Measurements from ENCODE around the gene SPEF2.

Gene SPEF2

DNA sequence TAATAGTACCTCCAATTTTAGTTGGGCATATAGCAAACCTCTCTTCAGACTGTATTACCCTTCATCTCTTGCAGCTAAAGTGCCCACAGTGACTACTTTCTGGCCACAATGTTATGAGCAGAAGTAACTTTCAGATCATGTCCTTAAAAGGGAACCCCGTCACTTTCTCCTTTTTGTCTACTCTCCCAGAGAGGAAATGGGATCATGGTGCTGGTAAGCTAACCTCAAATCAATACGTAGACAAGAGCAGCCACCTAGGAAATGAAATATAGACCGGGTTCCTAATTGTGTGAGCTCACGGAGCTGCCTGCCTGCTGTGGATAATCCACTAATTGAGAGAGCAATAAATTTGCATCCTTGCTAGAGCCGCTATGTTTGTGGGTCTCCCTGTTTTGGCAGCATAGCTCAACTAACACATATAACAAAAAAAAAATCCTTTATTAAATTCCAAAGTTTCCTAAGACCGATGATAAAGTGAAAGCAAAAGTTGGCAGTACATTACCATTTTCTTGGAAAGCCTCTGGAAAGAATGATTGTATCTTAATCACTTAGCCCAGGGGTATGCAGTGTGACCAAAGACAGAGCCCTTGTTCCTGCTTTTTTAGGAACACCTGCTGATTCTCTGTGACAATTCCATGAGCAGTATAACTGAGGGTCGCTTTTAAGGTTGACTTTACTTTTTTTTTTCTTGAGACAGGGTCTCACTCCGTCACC is 233.5 kb downstream of the SPEF2 start:
- ATAC-seq: peak; percentile 36
- TF ChIP-seq ISL1 (CRISPR knock-in tag; IDR thresholded peaks at IDR 0.05) (0 out of 2 replicates have a peak, but pooled peaks have one; percentile 16), ZNF8 (CRISPR knock-in tag; IDR thresholded peaks at IDR 0.05) (no peak), ZNF70 (CRISPR knock-in tag; IDR thresholded peaks at IDR 0.05) (no peak), ZC3H10 (CRISPR knock-in tag; IDR thresholded peaks at IDR 0.05) (no peak), CSDC2 (CRISPR knock-in tag; IDR thresholded peaks at IDR 0.05) (no peak)

DNA sequence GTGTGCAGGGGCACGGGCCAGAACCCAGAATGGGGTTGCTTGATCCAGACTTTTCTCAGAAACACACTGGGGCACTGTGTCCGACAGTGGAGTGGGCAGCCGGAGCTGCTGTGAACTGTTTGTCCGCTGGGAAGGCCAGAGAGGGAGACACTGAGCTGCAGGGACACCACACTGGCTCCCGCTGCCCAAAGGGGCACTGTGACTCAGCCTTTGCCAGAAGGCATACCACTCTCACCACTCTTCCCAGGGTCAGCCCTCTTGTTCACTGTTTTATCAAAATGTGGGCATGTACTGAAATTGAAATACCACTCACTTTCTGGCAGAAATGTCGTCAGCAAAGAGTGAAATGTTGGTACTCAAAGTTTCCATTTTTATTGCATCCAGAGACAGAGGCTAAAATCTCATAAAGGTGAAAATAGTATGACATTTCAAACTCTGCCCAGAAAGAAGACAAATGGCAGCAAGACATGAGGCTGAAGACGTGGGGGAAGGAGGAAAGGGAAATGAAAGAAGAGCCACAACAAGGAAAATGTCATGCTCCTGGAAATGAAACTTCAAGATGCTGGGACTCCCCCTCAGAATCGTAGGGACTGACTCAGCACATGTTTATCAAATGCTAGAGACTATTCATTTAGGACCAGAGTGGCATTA is 234.5 kb downstream of the SPEF2 start:
- ATAC-seq: peak; percentile 90
- TF ChIP-seq CSDC2 (CRISPR knock-in tag; IDR thresholded peaks at IDR 0.05) (no peak), ZC3H10 (CRISPR knock-in tag; IDR thresholded peaks at IDR 0.05) (no peak), ARNTL (CRISPR knock-in tag; IDR thresholded peaks at IDR 0.05; ENCODE audit: borderline replicate concordance, low read depth) (no peak), ZFP3 (CRISPR knock-in tag; IDR thresholded peaks at IDR 0.05) (no peak), PPARA (CRISPR knock-in tag; IDR thresholded peaks at IDR 0.05; ENCODE audit: borderline replicate concordance) (no peak), ISL1 (CRISPR knock-in tag; IDR thresholded peaks at IDR 0.05) (no peak), BACH2 (CRISPR knock-in tag; IDR thresholded peaks at IDR 0.05; ENCODE audit: borderline replicate concordance) (no peak), GLIS3 (CRISPR knock-in tag; IDR thresholded peaks at IDR 0.05) (no peak), RARB (CRISPR knock-in tag; IDR thresholded peaks at IDR 0.05) (no peak)
- TF ChIP-seq, protein P1, sequence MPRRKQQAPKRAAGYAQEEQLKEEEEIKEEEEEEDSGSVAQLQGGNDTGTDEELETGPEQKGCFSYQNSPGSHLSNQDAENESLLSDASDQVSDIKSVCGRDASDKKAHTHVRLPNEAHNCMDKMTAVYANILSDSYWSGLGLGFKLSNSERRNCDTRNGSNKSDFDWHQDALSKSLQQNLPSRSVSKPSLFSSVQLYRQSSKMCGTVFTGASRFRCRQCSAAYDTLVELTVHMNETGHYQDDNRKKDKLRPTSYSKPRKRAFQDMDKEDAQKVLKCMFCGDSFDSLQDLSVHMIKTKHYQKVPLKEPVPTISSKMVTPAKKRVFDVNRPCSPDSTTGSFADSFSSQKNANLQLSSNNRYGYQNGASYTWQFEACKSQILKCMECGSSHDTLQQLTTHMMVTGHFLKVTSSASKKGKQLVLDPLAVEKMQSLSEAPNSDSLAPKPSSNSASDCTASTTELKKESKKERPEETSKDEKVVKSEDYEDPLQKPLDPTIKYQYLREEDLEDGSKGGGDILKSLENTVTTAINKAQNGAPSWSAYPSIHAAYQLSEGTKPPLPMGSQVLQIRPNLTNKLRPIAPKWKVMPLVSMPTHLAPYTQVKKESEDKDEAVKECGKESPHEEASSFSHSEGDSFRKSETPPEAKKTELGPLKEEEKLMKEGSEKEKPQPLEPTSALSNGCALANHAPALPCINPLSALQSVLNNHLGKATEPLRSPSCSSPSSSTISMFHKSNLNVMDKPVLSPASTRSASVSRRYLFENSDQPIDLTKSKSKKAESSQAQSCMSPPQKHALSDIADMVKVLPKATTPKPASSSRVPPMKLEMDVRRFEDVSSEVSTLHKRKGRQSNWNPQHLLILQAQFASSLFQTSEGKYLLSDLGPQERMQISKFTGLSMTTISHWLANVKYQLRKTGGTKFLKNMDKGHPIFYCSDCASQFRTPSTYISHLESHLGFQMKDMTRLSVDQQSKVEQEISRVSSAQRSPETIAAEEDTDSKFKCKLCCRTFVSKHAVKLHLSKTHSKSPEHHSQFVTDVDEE (CRISPR knock-in tag; IDR thresholded peaks at IDR 0.05): no peak
- TF ChIP-seq, protein P2, sequence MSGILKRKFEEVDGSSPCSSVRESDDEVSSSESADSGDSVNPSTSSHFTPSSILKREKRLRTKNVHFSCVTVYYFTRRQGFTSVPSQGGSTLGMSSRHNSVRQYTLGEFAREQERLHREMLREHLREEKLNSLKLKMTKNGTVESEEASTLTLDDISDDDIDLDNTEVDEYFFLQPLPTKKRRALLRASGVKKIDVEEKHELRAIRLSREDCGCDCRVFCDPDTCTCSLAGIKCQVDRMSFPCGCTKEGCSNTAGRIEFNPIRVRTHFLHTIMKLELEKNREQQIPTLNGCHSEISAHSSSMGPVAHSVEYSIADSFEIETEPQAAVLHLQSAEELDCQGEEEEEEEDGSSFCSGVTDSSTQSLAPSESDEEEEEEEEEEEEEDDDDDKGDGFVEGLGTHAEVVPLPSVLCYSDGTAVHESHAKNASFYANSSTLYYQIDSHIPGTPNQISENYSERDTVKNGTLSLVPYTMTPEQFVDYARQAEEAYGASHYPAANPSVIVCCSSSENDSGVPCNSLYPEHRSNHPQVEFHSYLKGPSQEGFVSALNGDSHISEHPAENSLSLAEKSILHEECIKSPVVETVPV (CRISPR knock-in tag; IDR thresholded peaks at IDR 0.05): no peak

DNA sequence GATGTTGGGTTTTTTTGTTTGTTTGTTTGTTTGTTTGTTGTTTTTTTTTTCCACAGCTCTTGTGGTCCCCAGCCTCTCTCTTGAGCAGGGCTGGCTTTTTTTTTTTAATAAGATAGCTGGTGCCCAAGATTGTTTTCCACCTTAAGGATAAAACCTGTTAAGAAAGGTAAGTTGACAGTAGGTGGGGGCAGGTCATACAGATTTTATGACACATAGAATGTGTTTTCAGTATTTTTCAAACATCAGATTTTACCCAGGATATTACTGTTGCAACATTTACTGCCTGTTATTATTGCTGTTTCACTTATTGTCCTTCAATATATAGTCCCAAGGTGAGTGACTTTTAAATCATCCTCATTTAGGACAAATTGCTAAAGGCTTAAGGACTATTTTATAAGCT is 235.1 kb downstream of the SPEF2 start:
- TF ChIP-seq RARB (CRISPR knock-in tag; IDR thresholded peaks at IDR 0.05) (no peak), ZNF70 (CRISPR knock-in tag; IDR thresholded peaks at IDR 0.05) (no peak)
- ATAC-seq: no peak

DNA sequence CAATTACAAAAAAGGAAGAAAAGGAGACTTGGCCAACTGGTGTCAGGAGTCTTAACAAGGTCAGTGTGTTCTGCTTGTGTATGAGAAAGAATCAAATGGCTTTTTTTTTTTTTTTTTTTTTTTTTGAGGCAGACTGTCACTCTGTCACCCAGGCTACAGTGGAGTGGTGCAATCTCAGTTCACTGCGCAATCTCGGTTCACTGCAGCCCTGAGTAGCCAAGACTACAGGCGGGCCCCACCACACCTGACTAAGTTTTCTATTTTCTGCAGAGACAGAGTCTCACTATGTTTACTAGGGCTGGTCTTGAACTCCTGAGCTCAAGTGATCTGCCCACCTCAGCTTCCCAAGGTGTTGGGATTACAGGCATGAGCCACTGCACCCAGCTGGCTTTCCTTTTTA is 236.0 kb downstream of the SPEF2 start:
- TF ChIP-seq, protein P3, sequence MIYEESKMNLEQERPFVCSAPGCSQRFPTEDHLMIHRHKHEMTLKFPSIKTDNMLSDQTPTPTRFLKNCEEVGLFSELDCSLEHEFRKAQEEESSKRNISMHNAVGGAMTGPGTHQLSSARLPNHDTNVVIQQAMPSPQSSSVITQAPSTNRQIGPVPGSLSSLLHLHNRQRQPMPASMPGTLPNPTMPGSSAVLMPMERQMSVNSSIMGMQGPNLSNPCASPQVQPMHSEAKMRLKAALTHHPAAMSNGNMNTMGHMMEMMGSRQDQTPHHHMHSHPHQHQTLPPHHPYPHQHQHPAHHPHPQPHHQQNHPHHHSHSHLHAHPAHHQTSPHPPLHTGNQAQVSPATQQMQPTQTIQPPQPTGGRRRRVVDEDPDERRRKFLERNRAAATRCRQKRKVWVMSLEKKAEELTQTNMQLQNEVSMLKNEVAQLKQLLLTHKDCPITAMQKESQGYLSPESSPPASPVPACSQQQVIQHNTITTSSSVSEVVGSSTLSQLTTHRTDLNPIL (CRISPR knock-in tag; IDR thresholded peaks at IDR 0.05; ENCODE audit: low read depth): no peak
- TF ChIP-seq ZC3H10 (CRISPR knock-in tag; IDR thresholded peaks at IDR 0.05) (no peak), ZNF70 (CRISPR knock-in tag; IDR thresholded peaks at IDR 0.05) (no peak), SNAI2 (CRISPR knock-in tag; IDR thresholded peaks at IDR 0.05) (no peak), ARNTL (CRISPR knock-in tag; IDR thresholded peaks at IDR 0.05; ENCODE audit: borderline replicate concordance, low read depth) (no peak), OSR1 (CRISPR knock-in tag; IDR thresholded peaks at IDR 0.05) (no peak), TOX (CRISPR knock-in tag; IDR thresholded peaks at IDR 0.05; ENCODE audit: borderline replicate concordance) (no peak), GLIS3 (CRISPR knock-in tag; IDR thresholded peaks at IDR 0.05) (no peak), CSDC2 (CRISPR knock-in tag; IDR thresholded peaks at IDR 0.05) (no peak)
- TF ChIP-seq, protein P4, sequence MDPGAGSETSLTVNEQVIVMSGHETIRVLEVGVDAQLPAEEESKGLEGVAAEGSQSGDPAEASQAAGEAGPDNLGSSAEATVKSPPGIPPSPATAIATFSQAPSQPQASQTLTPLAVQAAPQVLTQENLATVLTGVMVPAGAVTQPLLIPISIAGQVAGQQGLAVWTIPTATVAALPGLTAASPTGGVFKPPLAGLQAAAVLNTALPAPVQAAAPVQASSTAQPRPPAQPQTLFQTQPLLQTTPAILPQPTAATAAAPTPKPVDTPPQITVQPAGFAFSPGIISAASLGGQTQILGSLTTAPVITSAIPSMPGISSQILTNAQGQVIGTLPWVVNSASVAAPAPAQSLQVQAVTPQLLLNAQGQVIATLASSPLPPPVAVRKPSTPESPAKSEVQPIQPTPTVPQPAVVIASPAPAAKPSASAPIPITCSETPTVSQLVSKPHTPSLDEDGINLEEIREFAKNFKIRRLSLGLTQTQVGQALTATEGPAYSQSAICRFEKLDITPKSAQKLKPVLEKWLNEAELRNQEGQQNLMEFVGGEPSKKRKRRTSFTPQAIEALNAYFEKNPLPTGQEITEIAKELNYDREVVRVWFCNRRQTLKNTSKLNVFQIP (CRISPR knock-in tag; IDR thresholded peaks at IDR 0.05; ENCODE audit: borderline replicate concordance, low read depth): no peak
- TF ChIP-seq, protein P5, sequence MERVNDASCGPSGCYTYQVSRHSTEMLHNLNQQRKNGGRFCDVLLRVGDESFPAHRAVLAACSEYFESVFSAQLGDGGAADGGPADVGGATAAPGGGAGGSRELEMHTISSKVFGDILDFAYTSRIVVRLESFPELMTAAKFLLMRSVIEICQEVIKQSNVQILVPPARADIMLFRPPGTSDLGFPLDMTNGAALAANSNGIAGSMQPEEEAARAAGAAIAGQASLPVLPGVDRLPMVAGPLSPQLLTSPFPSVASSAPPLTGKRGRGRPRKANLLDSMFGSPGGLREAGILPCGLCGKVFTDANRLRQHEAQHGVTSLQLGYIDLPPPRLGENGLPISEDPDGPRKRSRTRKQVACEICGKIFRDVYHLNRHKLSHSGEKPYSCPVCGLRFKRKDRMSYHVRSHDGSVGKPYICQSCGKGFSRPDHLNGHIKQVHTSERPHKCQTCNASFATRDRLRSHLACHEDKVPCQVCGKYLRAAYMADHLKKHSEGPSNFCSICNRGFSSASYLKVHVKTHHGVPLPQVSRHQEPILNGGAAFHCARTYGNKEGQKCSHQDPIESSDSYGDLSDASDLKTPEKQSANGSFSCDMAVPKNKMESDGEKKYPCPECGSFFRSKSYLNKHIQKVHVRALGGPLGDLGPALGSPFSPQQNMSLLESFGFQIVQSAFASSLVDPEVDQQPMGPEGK (CRISPR knock-in tag; IDR thresholded peaks at IDR 0.05; ENCODE audit: borderline replicate concordance): no peak
- TF ChIP-seq, protein P1 (CRISPR knock-in tag; IDR thresholded peaks at IDR 0.05): no peak
- no peak for ATAC-seq
